Measurements from ENCODE around the gene RALGAPA1.

GRCh38 chr14:35632676-35633075 lies 176.4 kb downstream of the RALGAPA1 start:
- TF ChIP-seq, protein P1, sequence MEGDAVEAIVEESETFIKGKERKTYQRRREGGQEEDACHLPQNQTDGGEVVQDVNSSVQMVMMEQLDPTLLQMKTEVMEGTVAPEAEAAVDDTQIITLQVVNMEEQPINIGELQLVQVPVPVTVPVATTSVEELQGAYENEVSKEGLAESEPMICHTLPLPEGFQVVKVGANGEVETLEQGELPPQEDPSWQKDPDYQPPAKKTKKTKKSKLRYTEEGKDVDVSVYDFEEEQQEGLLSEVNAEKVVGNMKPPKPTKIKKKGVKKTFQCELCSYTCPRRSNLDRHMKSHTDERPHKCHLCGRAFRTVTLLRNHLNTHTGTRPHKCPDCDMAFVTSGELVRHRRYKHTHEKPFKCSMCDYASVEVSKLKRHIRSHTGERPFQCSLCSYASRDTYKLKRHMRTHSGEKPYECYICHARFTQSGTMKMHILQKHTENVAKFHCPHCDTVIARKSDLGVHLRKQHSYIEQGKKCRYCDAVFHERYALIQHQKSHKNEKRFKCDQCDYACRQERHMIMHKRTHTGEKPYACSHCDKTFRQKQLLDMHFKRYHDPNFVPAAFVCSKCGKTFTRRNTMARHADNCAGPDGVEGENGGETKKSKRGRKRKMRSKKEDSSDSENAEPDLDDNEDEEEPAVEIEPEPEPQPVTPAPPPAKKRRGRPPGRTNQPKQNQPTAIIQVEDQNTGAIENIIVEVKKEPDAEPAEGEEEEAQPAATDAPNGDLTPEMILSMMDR (IDR thresholded peaks at IDR 0.05; ENCODE audit: low read depth, low read length): no peak
- TF ChIP-seq EZH2phosphoT487 (IDR thresholded peaks at IDR 0.05; ENCODE audit: low read depth): no peak
